T-helper 17 cell (primary cell): ENCODE data around the gene ZNFX1. TPM values are rescaled to one million over a fixed set of nuclear protein-coding genes. Genes with fewer than 3 reads are reported as not detected.
"Not testable (repeated sequence)": the region's sequence is repeated elsewhere in the genome, so short reads cannot be mapped to it uniquely, and the experiment has no call there.

Experiments
- ATAC-seq: fragments of 150-1000 bp; cut with Tn5 transposase; 2 replicates; pipeline ENCODE4 v1.10.0; 2021; ENCODE audit warnings: mild to moderate bottlenecking, moderate library complexity
- DNase-seq, 3 donors: peaks; one replicate each; pipeline versions ENCODE4 v3.0.0 to v3.0.0-alpha.2; 2020 to 2021
- H3K9me3 ChIP-seq: one replicate; pipeline ENCODE4 v1.7.0; 2013; ENCODE audit warnings: low read length, mild to moderate bottlenecking; ENCODE audit not compliant: control insufficient read depth, poor library complexity, severe bottlenecking
- H3K27ac Mint-ChIP-seq: one replicate; pipeline ENCODE4 v1.8.0; 2022; ENCODE audit warnings: mild to moderate bottlenecking, moderate library complexity, mixed read lengths
- H3K27me3 Mint-ChIP-seq: one replicate; pipeline ENCODE4 v1.8.0; 2022; ENCODE audit warnings: mixed read lengths
- H3K36me3 Mint-ChIP-seq: one replicate; pipeline ENCODE4 v1.8.0; 2022; ENCODE audit warnings: low read depth, mixed read lengths
- H3K4me1 Mint-ChIP-seq: one replicate; pipeline ENCODE4 v1.8.0; 2022; ENCODE audit warnings: mild to moderate bottlenecking, mixed read lengths
- H3K4me3 Mint-ChIP-seq: one replicate; pipeline ENCODE4 v1.8.0; 2022; ENCODE audit warnings: mild to moderate bottlenecking, moderate library complexity, mixed read lengths
- total RNA-seq, 4 donors: library from RNA in 2 of 4; stranded (reverse) in 2 of 4; gene quantifications; one replicate each; pipeline ENCODE4 v1.2.3 and lab custom pipeline; 2022 to 2026

Gene ZNFX1
- total RNA-seq, 2 donors from 2014 or later = 54.0 to 58.8 TPM

GRCh38 chr20:49219091-49219923 is 58.5 kb downstream of the ZNFX1 start, which contains the start of gene DDX27:
Gene DDX27, plus strand, starts transcription at chr20:49219416. Its CDS starts 33 bp downstream, at chr20:49219449.
- DNase-seq (peak; percentile 86 to 94 (median 92)), ATAC-seq (peak; percentile 90)
- H3K27ac Mint-ChIP-seq = peak within 1 kb of the TSS; percentile 99
- peaks cover 6% of the 10 kb centered on the region for H3K36me3 Mint-ChIP-seq
- H3K27me3 Mint-ChIP-seq = no peaks in the 10 kb centered on the region
- H3K4me1 Mint-ChIP-seq = peaks cover 22% of the 10 kb centered on the region
- no peaks in the 10 kb centered on the region for H3K9me3 ChIP-seq
- peak within 1 kb of the TSS; percentile 98 for H3K4me3 Mint-ChIP-seq

GRCh38 chr20:49218739-49219090 is 59.1 kb downstream of the ZNFX1 start:
- Mint-ChIP-seq H3K4me3 (peak overlapping the region; percentile 98), H3K27ac (peak overlapping the region; percentile 99), H3K4me1 (peaks cover 22% of the 10 kb centered on the region)
- H3K27me3 Mint-ChIP-seq, ATAC-seq, H3K9me3 ChIP-seq, H3K36me3 Mint-ChIP-seq: not testable (repeated sequence)
- peak in 1 of 3 donors; percentile 11 for DNase-seq

GRCh38 chr20:49216991-49217578 is 60.8 kb downstream of the ZNFX1 start:
- Mint-ChIP-seq H3K36me3 (peaks cover 6% of the 10 kb centered on the region), H3K27ac (no peak overlapping the region), H3K4me3 (no peak overlapping the region)

GRCh38 chr20:49215232-49215631 is 62.6 kb downstream of the ZNFX1 start:
- peaks cover 12% of the 10 kb centered on the region for H3K4me1 Mint-ChIP-seq
- ATAC-seq = no peak
- peaks cover 6% of the 10 kb centered on the region for H3K36me3 Mint-ChIP-seq
- no peaks in the 10 kb centered on the region for H3K9me3 ChIP-seq
- no peak overlapping the region for H3K27ac Mint-ChIP-seq
- H3K27me3 Mint-ChIP-seq = no peaks in the 10 kb centered on the region
- H3K4me3 Mint-ChIP-seq = no peak overlapping the region
- DNase-seq = no peak

More at GRCh38 chr20:49216991-49217578, 60.8 kb downstream of the ZNFX1 start:
- ATAC-seq (peak; percentile 35), DNase-seq (peak; percentile 82 to 91 (median 83))
- Mint-ChIP-seq H3K27me3 (no peaks in the 10 kb centered on the region), H3K4me1 (peaks cover 22% of the 10 kb centered on the region)
- H3K9me3 ChIP-seq = no peaks in the 10 kb centered on the region

GRCh38 chr20:49214571-49214970 is 63.3 kb downstream of the ZNFX1 start:
- Mint-ChIP-seq H3K36me3 (peaks cover 3% of the 10 kb centered on the region), H3K4me1 (peaks cover 5% of the 10 kb centered on the region), H3K4me3 (no peak overlapping the region), H3K27ac (no peak overlapping the region), H3K27me3 (no peaks in the 10 kb centered on the region)
- no peaks in the 10 kb centered on the region for H3K9me3 ChIP-seq
- no peak for ATAC-seq
- no peak for DNase-seq

GRCh38 chr20:49210757-49211110 is 67.1 kb downstream of the ZNFX1 start:
- Mint-ChIP-seq H3K27ac (no peak overlapping the region), H3K4me1 (no peaks in the 10 kb centered on the region), H3K36me3 (no peaks in the 10 kb centered on the region), H3K27me3 (no peaks in the 10 kb centered on the region), H3K4me3 (no peak overlapping the region)
- ATAC-seq (no peak), DNase-seq (no peak)
- H3K9me3 ChIP-seq = no peaks in the 10 kb centered on the region

- H3K27me3 Mint-ChIP-seq = no peaks in the 10 kb centered on the region
- no peaks in the 10 kb centered on the region for H3K36me3 Mint-ChIP-seq
- H3K9me3 ChIP-seq = no peaks in the 10 kb centered on the region
- no peak overlapping the region for H3K4me3 Mint-ChIP-seq
- ATAC-seq = no peak
- H3K27ac Mint-ChIP-seq = no peak overlapping the region
- no peak for DNase-seq
- H3K4me1 Mint-ChIP-seq = no peaks in the 10 kb centered on the region
Observed at GRCh38 chr20:49210101-49210756, 67.6 kb downstream of the ZNFX1 start.

- DNase-seq (no peak), ATAC-seq (no peak)
- H3K27me3 Mint-ChIP-seq = no peaks in the 10 kb centered on the region
- no peaks in the 10 kb centered on the region for H3K4me1 Mint-ChIP-seq
- H3K9me3 ChIP-seq = no peaks in the 10 kb centered on the region
- H3K36me3 Mint-ChIP-seq = no peaks in the 10 kb centered on the region
- H3K27ac Mint-ChIP-seq = no peak overlapping the region
- H3K4me3 Mint-ChIP-seq = no peak overlapping the region
Observed at GRCh38 chr20:49207076-49207475, 70.8 kb downstream of the ZNFX1 start.

GRCh38 chr20:49203746-49204145 is 74.1 kb downstream of the ZNFX1 start:
- no peaks in the 10 kb centered on the region for H3K9me3 ChIP-seq
- Mint-ChIP-seq H3K4me3 (no peak overlapping the region), H3K27ac (no peak overlapping the region), H3K36me3 (no peaks in the 10 kb centered on the region), H3K27me3 (no peaks in the 10 kb centered on the region), H3K4me1 (no peaks in the 10 kb centered on the region)
- no peak for DNase-seq
- no peak for ATAC-seq

- Mint-ChIP-seq H3K4me3 (no peak overlapping the region), H3K27me3 (no peaks in the 10 kb centered on the region), H3K4me1 (no peaks in the 10 kb centered on the region), H3K36me3 (no peaks in the 10 kb centered on the region), H3K27ac (no peak overlapping the region)
- no peaks in the 10 kb centered on the region for H3K9me3 ChIP-seq
- ATAC-seq = no peak
- DNase-seq = no peak
Observed at GRCh38 chr20:49203011-49203410, 74.8 kb downstream of the ZNFX1 start.

- no peak for ATAC-seq
- Mint-ChIP-seq H3K4me3 (no peak overlapping the region), H3K27me3 (no peaks in the 10 kb centered on the region), H3K36me3 (no peaks in the 10 kb centered on the region), H3K4me1 (no peaks in the 10 kb centered on the region), H3K27ac (no peak overlapping the region)
- DNase-seq = no peak
- H3K9me3 ChIP-seq = no peaks in the 10 kb centered on the region
Observed at GRCh38 chr20:49199729-49200293, 78.0 kb downstream of the ZNFX1 start.

GRCh38 chr20:49192944-49193518 is 84.8 kb downstream of the ZNFX1 start:
- H3K9me3 ChIP-seq, H3K36me3 Mint-ChIP-seq, ATAC-seq, H3K4me3 Mint-ChIP-seq, H3K4me1 Mint-ChIP-seq, H3K27me3 Mint-ChIP-seq, DNase-seq, H3K27ac Mint-ChIP-seq: not testable (repeated sequence)
